ENCODE results near the gene NAALADL2.

The NAALADL2 gene

GRCh38 chr3:174859114-174859735 is at the start of gene NAALADL2:
NAALADL2 (plus strand) TSS chr3:174859334.
- no peak for DNase-seq (ENCODE audit: low read depth)

DNA sequence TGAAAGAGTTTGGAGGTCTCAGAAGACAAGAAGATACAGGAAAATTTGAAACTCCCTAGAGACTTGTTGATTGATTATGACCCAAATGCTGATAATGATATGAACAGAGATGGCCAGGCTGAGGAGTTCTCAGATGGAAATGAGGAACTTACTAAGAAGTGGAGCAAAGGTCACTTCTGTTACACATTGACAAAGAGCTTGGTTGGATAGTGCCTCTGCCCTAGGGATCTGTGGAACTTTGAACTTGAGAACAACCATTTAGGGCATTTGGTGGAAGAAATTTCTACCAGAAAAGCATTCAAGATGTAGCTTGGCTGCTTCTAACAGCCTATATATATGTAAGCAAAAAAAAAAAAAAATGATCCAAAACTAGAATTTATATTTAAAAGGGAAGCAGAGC is 48.9 kb upstream of the NAALADL2 start:
- DNase-seq (ENCODE audit: low read depth), result no peak

DNA sequence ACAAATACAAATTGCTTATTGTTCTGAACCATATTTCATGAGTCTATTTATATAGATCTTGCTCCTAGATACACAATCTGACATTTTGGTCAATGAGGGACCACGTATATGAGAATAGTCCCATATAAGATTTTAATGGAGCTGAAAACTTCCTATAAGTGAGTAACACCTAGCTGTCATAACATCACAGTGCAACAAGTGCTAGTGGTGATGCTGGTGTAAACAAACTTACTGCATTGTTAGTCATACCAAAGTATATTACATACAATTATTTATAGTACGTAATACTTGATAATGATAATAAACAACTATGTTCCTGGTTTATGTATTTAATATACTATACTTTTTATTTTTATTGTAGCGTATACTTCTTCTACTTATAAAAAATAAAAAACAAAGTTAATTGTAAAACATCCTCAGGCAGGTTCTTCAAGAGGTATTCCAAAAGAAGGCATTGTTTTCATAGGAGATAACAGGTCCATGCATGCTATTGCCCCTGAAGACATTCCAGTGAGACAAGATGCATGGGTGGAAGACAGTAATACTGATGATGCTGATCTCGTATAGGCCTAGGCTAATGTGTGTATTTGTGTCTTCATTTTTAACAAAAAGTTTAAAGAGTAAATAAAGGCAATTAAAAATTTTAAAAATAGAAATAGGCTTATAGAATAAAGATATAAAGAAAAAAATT is 46.8 kb upstream of the NAALADL2 start:
- DNase-seq (ENCODE audit: low read depth), result no peak

DNA sequence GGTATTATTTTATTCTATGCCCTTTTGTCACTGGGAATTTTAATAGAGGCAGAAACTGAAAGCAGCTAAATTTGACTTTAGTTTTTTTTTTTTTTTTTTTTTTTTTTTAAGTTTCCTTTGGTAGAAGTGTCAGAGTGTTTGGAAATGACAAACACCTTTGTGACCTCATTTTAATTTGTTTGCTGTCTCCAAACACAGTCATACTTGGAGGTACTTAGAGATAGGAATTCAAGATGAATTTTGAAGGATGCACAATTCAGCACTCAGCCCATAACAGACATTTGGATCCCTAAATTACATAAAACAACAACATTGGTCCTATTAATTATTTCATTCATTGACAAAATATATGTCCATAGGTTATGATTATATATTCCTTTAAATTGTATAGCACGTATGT is 43.4 kb upstream of the NAALADL2 start:
- no peak for DNase-seq (ENCODE audit: low read depth)

DNA sequence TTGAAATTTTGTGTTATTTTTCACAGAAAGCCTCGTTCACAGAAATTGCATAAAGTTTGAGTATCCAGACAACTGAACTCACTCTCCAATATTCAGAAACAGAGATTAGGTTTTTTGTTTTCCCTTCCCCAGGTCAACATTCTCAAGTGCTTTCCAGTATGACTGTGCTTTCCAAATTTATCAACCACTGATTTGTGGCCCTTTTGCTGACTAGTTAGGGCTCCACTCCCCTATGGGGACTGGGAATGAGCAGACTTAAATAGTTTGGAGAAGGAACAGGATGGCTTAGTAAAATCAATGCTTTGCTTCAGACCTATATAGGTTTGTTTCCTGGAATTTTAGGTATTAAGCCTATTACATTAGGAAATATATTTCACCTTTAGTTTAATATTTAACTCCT is 38.2 kb upstream of the NAALADL2 start:
- no peak for DNase-seq (ENCODE audit: low read depth)

- no peak for DNase-seq (ENCODE audit: low read depth)
Measured at GRCh38 chr3:174821477-174821876, 37.7 kb upstream of the NAALADL2 start.

- DNase-seq (ENCODE audit: low read depth), result no peak
Measured at GRCh38 chr3:174822320-174822719, 36.8 kb upstream of the NAALADL2 start.

GRCh38 chr3:174826069-174826468 is 33.1 kb upstream of the NAALADL2 start:
- no peak for DNase-seq (ENCODE audit: low read depth)

DNA sequence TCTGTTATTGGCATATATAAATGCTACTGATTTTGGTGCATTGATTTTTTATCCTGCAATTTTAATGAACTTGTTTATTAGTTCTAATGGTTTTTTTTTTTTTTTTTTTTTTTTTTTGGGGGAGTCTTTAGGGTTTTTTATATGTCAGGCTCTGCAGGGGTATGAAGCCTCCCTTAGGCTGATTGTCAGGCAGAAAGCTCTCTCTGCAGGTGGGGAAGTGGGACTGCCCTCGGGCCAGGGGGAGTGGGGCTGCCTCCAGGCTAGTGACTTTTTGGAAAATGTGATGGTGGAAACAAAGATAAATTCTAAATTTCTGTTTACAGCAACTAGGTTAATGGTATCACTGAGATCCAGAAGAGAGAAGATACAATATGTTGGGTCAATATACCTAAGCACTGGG is 14.4 kb upstream of the NAALADL2 start:
- no peak for DNase-seq (ENCODE audit: low read depth)

GRCh38 chr3:174846055-174846454 is 13.1 kb upstream of the NAALADL2 start:
- DNase-seq (ENCODE audit: low read depth), result no peak

- DNase-seq (ENCODE audit: low read depth), result no peak
Measured at GRCh38 chr3:174854987-174855386, 4.1 kb upstream of the NAALADL2 start.

GRCh38 chr3:174857301-174857700 is 1.8 kb upstream of the NAALADL2 start:
- DNase-seq (ENCODE audit: low read depth), result no peak

- no peak for DNase-seq (ENCODE audit: low read depth)
Measured at GRCh38 chr3:174858353-174858752, 781 bp upstream of the NAALADL2 start.

- DNase-seq (ENCODE audit: low read depth), result no peak
Measured at GRCh38 chr3:174859756-174860155, 622 bp downstream of the NAALADL2 start.

DNA sequence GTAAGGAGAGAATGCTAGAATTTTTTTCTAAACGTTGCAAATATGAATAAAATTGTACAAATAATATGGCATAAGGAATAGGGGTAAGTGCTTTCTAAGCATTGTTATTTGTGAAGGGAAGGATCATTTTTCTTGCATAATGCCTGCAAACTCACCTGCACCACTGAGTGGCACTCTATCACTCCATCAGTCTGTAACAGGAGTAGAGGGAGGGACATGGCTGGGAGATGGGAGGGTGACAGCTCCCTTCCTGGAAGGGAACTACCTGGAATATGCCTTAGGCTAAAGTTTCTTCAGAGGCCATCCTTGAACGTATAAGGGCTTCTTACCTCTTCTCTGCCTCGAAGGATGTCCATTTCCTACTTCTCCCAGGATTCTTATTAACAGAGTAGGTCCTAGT is 3.0 kb downstream of the NAALADL2 start:
- DNase-seq (ENCODE audit: low read depth), result no peak

DNA sequence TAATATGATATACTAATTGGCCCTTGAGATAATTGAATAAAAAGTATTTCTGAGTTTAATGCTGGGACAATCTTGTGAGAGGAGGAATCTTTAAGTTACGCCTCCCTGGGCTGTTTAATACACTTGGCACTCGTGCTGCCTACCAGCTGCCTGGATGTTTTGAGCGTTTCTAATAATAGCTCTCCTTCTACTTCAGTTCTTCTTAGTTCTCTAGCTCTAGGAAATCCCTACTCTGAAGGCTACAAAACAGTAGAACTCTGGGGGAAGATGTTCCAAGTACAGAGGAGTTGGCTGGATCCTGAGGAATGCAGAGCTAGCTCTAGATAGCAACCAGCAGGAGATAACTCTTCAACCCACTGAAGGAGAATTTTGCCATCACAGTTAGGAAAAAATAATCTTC is 3.5 kb downstream of the NAALADL2 start:
- DNase-seq (ENCODE audit: low read depth), result no peak

DNA sequence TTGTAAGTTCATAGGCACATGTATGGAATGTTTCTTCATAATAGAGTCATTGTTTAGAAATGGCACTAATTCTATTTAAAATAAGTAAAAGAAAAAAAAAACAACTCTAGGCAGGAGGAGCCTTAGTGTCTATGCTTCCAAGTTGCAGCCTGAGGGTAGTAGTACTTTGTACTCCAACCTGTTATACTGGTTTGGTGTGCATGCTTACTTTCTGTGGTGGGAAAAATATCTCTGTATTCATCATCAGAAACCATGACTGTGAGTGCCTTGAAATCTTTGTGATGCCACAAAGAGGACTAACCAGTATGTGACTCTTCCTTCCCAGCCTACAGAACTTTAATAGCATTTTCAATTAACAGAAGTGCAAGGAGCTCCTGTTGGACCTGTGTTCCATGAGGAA is 4.4 kb downstream of the NAALADL2 start:
- no peak for DNase-seq (ENCODE audit: low read depth)

- DNase-seq (ENCODE audit: low read depth), result no peak
Measured at GRCh38 chr3:174869448-174869847, 10.3 kb downstream of the NAALADL2 start.

- DNase-seq (ENCODE audit: low read depth), result no peak
Measured at GRCh38 chr3:174873832-174874657, 14.9 kb downstream of the NAALADL2 start.

DNA sequence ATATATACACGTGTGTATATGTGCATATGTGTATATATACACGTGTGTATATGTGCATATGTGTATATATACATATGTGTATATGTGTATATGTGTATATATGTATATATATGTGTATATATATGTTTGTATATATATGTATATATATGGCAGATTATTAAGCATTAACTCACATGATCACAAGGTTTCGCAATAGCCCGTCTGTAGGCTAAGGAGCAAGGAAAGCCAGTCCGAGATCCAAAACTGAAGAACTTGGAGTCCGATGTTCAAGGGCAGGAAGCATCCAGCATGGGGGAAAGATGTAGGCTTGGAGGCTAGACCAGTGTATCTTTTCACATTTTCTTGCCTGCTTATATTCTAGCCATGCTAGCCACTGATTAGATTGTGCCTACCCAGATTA is 23.7 kb downstream of the NAALADL2 start:
- DNase-seq (ENCODE audit: low read depth), result no peak

- no peak for DNase-seq (ENCODE audit: low read depth)
Measured at GRCh38 chr3:174883881-174884675, 24.9 kb downstream of the NAALADL2 start.
